ENCODE results near the gene RGL3.

DNA sequence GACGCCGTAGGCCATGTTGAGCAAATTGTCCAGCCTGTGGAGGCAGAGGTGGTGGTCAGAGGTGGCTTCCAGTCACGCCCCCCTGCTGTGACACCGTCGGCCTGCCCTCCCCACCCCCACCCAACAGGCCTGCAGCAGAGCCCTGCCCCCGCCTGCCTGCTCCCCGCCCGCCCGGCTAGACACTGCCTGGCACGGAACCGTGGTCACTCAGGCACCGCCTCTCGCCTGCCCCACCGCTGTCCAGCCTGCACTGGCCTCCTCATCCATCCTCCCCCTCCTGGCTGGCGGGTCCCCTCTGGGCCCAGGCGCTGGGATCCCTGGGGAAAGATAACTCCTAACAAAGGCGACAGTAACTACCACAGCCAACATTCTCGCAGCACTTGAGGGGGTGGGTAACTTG is 38.0 kb upstream of the RGL3 start:
- no peak for TF ChIP-seq ZZZ3 (IDR thresholded peaks at IDR 0.05; ENCODE audit: control insufficient read depth, insufficient read length, low read depth)
- TF ChIP-seq, protein P1, sequence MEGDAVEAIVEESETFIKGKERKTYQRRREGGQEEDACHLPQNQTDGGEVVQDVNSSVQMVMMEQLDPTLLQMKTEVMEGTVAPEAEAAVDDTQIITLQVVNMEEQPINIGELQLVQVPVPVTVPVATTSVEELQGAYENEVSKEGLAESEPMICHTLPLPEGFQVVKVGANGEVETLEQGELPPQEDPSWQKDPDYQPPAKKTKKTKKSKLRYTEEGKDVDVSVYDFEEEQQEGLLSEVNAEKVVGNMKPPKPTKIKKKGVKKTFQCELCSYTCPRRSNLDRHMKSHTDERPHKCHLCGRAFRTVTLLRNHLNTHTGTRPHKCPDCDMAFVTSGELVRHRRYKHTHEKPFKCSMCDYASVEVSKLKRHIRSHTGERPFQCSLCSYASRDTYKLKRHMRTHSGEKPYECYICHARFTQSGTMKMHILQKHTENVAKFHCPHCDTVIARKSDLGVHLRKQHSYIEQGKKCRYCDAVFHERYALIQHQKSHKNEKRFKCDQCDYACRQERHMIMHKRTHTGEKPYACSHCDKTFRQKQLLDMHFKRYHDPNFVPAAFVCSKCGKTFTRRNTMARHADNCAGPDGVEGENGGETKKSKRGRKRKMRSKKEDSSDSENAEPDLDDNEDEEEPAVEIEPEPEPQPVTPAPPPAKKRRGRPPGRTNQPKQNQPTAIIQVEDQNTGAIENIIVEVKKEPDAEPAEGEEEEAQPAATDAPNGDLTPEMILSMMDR (IDR thresholded peaks at IDR 0.05 in 2 of 3, conservative IDR thresholded peaks at IDR 0.05 in 1 of 3; ENCODE audit: control insufficient read depth in 2 of 3, extremely low read depth in 1 of 3, insufficient read depth in 1 of 3, low read depth in 3 of 3, low read length in 3 of 3): no peak
- no peak for TF ChIP-seq KDM1A (IDR thresholded peaks at IDR 0.05; ENCODE audit: borderline replicate concordance)
- TF ChIP-seq FOXK2 (IDR thresholded peaks at IDR 0.05): no peak
- no peak for TF ChIP-seq CHD2 (IDR thresholded peaks at IDR 0.05; ENCODE audit: borderline replicate concordance, low read depth, low read length)
- no peak for TF ChIP-seq DPF2 (IDR thresholded peaks at IDR 0.05)
- no peak for TF ChIP-seq YY1 (IDR thresholded peaks at IDR 0.05; ENCODE audit: low read depth, low read length)
- TF ChIP-seq EP300 (IDR thresholded peaks at IDR 0.05; ENCODE audit: borderline replicate concordance in 1 of 2, control insufficient read depth in 1 of 2, low read depth in 2 of 2, low read length in 2 of 2): no peak
- TF ChIP-seq NFYB (IDR thresholded peaks at IDR 0.05; ENCODE audit: insufficient read depth, low read depth, low read length): no peak
- TF ChIP-seq ZNF274 (IDR thresholded peaks at IDR 0.05; ENCODE audit: insufficient read depth, insufficient read length): no peak
- no peak for TF ChIP-seq HDAC2 (IDR thresholded peaks at IDR 0.05)

Data from GM12878 (cell line).